Stimulated activated CD4-positive, alpha-beta T cell treated with anti-CD3 and anti-CD28 coated beads, TNF-alpha, amount 100 ng/mL, for 1 hour (primary cell): ENCODE results near the gene SLC39A2.
"Not testable (repeated sequence)": the region's sequence is repeated elsewhere in the genome, so short reads cannot be mapped to it uniquely, and the experiment has no call there.

Experiments used
- DNase-seq, 3 donors: peaks; one replicate each; pipeline ENCODE4 v3.0.0-alpha.2; 2020; ENCODE audit warnings: low read depth in 3 of 3, low spot score in 1 of 3

SLC39A2 gene

DNA sequence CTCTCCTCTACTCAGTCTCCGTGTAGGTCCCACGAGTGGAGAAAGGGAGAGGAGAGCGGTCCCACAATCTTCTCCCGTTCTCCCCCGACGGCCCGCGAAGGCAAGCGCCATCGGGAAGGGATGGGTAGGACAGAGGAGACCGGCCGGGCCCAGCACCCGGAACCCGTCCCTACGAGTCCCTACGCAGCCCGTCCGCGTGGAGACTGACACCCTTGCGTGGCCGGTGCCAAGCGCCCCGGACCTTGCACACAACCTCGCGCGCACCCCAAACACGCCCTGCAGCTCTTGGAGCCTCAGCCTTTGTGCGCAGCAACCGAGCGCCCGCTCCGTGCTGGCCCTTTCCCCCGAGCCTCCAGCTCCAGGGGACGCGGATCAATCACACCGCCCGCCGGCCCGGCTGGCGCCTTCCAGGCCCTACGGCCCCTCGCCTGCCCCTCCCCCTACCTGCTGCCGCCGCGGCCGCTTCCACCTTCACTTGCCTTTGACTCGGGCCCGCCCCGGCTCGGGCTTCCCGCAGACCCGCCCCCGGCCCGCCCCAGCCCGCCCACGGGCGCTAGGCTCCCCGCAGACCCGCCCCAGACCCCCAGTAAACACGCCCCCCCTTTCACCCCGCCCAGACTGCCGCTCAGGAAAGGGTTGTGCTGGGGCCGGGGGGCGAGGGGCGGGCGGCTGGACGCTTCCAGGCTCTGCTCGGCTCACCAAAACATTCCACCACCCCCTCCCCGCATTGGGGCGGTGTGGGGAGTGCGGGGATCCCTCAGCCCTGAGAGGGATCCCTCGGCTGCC lies 25.7 kb downstream of the SLC39A2 start, which contains the start of gene NDRG2:
Gene NDRG2 (minus strand): TSS at position 477 of the 786 bp plus-strand sequence. CDS start 1,746 bp downstream, outside the sequence.
- peak; percentile 42 to 55 (median 51) for DNase-seq

GRCh38 chr14:21025371-21026273 lies 26.5 kb downstream of the SLC39A2 start:
- DNase-seq = no peak

DNA sequence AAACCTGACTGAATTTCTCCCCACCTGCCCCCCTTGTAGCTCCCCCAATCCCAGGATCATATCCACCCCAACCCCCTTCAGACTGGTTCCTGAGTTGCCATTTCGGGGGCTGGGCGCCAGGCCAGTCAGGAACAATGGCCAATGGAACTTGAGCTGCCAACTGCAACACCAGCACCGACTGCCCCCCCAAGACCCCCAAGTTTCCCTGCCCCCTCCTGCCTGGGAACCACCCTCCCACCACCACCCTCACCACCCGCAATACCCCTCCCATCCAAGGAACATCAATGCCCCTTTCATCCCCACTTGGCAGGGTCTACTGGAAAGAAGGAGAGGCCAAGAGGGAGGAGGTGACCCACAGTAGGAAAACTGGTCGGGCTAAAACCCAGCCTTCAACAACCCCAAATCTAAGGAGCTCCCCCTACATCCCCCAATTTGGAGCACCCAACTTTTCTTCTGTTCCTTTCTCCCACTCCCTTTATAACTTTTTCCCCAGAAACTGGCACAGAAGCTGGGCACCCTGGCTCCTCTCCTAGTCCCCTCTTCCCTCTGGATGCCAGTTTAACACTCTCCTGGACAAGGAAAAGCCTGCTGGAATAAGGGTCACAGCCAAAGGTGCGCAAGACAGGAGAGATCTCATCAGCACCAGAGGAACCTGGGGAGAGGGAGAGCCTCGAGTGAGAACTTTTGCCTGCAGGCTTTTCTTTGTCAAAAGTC lies 27.3 kb downstream of the SLC39A2 start:
- DNase-seq = no peak

- no peak for DNase-seq
Measured at GRCh38 chr14:21026988-21027315, 27.9 kb downstream of the SLC39A2 start.

DNA sequence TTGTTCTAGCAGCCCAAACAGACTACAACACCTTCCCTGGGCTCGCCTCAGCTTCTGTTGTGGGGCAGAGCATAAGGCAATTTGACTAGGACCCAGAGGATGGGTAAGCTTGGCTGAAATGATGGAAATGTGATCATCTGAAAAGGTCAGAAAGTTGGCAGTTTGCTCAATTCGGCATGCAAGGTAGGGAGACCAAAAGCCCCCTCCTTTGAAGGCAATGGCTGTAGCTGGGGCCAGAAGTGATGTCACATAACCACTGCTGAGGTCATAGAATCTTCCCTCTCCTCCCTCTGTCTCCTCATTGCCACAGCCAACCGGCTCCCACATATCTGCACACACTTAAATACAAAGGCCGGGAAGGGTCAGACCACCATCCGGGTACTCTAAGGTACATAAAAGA lies 30.8 kb downstream of the SLC39A2 start, which contains the start of gene TPPP2:
Gene TPPP2 (plus strand): TSS at position 301 of the 400 bp plus-strand sequence. CDS start 365 bp downstream, outside the sequence.
- no peak for DNase-seq

GRCh38 chr14:21030531-21030930 lies 31.4 kb downstream of the SLC39A2 start:
- no peak for DNase-seq

DNA sequence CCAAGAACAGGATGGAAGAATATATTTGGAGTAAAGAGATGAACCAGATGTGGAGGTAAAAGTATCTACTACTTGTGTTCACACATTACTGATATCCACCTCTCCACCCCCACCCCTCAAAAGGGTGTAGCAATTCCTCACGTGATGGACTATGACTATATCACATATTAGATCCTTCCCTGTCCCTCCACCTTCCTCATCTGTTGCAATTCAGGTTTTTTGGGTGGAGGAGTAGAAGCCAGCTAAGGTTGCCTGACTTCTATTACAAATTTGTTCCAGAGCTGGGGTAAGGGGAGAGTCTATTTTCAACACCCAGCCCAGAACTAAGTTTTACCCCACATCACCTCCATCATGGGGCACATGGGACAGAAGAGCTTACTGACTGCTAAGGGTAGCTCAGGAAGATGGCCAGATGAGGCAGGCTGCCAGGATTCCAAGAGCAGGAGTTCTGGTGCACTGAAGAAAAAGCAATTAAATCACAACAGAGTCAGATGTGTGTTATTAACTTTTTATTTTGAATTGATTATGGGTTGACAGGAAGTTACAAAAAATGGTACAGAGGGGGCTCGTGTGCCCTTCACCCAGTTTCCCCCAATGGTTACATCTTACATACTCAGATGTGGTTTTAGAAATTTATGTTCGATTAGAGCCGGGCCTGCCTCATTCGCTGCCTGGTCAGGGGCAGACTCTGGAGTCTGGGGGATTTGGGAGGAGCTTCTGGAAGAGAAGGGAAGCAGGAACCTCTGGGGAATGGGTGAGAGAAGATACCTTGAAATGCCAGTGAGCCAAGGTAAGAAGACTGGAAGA lies 33.4 kb downstream of the SLC39A2 start:
- no peak for DNase-seq

- no peak for DNase-seq
Measured at GRCh38 chr14:21033133-21033698, 34.1 kb downstream of the SLC39A2 start.

DNA sequence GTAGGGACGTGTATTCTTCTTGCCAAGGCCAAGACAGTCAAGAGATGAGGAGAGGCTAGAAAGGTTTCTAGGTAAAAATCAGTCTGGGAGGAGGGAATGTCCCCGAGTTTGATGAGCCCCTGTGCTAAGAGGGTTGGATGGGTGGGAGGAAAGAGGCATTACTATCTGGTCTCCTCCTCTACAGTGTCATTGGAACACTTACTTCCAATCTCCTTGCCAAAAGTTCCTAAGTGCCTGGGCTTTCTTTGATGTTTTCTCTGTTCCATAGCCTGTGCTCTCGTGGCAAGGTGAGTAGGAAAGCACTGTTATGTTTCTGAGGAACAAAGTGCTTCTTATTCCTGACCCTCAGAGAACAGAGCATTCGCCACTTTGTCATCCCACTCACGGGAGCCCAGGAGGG lies 35.6 kb downstream of the SLC39A2 start, which contains the start of gene RNASE13:
Gene RNASE13 (minus strand): TSS at position 101 of the 400 bp plus-strand sequence. CDS start 519 bp downstream, outside the sequence.
- DNase-seq = no peak

DNA sequence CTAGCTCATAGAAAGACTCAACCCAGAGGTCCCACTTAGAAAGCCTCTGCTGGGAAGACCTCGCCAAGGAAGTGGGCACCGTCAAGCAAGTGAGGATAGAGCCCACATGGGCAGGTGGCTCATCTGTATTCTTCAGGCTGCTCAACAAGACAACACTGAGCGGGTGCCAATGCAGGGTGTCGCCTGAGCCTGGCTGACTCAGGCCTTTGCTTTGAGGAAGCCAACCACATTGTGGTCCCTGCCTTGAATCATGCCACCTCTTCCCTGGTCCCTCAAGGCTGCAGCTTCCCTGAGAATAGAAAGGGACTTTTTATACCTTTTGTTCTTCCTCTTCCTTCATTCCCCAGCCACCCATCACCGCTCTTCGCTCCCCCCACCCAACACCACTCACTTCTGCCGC lies 37.7 kb downstream of the SLC39A2 start:
- no peak for DNase-seq

GRCh38 chr14:21037156-21037555 lies 38.1 kb downstream of the SLC39A2 start:
- no peak for DNase-seq

- no peak for DNase-seq
Measured at GRCh38 chr14:21038441-21039422, 39.6 kb downstream of the SLC39A2 start.

- no peak for DNase-seq
Measured at GRCh38 chr14:21039585-21040369, 40.7 kb downstream of the SLC39A2 start.

DNA sequence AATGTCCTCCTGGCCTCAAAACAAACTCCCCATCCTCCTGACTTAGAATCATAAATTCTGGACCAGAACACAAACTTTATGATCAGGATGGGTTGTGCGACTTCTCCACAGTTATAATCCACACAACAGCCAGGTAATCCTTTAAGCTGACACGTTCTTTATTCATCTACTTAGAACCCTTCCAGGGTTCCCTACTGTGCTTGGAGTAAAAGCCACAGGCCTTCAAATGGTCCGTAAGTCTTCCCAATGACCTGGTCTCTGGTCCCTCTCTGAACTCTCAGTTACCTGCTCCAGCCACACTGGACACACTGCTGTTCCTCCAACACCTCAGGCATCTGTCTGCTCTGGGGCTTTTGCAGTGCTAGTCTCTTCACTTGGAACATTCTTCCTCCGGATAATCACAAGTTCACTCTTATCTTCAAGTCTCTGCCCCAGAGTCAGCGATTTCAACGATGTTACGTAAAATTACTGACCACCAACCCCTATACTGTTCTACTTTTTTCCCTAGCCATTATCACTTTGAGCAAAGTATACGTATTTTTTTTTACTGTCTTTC lies 41.4 kb downstream of the SLC39A2 start:
- no peak for DNase-seq

- DNase-seq = not testable (repeated sequence)
Measured at GRCh38 chr14:21040941-21041340, 41.8 kb downstream of the SLC39A2 start.

DNA sequence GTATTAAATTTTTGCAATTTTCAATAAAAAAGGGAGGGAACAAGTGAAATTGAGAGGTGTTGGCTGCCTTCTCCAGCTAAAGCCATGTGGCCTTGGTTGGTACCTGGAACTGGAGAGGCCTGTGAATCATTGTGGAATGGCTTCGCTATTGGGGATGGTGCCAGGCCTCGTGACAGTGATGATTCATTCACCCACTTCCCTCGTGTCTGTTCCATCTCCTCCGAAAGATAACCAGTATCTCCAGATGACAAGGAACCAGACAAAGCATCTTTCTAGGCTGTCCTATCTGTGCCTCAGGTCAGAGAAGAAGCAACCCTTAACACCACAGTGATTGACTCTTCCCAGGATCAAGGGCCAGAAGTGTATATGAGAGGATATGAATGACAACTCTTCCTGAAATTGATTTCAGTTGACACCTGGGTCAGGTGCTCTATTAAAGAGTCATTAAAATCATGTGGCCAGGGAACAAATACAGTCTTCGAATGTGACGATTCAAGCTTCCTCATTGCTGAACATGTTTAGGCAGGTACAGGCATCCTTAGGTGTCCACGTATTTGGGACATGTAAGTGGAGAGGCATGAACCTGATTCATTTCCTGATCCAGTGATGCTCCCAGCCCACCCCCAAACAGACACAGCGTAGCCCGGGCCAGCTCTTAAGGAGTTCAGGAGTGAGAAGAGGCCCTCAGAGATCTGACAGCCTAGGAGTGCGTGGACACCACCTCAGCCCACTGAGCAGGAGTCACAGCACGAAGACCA lies 42.8 kb downstream of the SLC39A2 start, which contains the start of gene RNASE7:
Gene RNASE7 (plus strand): TSS at position 687 of the 758 bp plus-strand sequence. CDS start 631 bp downstream, outside the sequence.
- DNase-seq = no peak

- no peak for DNase-seq
Measured at GRCh38 chr14:21042918-21043317, 43.8 kb downstream of the SLC39A2 start.
